22Rv1 (cell line): ENCODE data around the gene JAKMIP3.

Source experiments
- H3K27ac ChIP-seq: fragments of 450-650 bp; 2 replicates; pipeline ENCODE4 v1.5.1; 2017
- ZFX ChIP-seq: fragments of 450-650 bp; IDR thresholded peaks from 2 replicates; pipeline ENCODE4 v1.6.1; 2017; ENCODE audit warnings: antibody characterized with exemption, borderline replicate concordance
- TF ChIP-seq, protein P1 (sequence below): fragments of 450-650 bp; IDR thresholded peaks from 2 replicates; pipeline ENCODE4 v1.5.1; 2017; ENCODE audit warnings: mild to moderate bottlenecking

The JAKMIP3 gene

DNA sequence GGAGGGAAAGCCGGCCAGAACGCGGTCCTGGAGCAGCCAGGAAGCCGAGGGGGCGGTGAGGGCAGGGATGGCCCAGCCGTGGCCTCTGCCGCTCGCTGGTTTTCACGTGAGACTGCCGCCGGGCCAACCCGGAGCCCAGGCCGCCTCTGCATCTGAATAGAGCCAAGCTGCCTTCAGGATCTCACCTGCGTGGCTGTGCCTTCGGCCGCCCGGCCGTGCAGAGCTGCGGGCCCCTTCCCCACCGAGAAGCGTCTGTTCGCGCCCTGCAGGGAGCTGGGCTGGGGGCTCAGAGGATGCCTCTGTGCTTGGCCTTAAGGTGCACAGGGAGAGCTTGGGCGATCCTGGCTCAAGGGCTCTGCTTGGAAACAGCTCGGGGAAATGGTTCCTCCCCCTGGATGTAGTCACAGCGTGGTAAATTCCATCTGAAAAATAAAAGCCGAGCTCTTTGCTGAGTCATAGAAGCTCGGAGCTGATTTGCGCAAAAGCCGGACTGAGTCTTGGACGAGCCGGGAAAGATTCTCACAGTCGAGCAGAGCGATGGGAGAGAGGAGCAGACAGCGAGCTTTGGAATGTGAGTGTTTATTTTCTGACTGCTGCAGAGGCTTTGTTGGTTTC is at the start of gene JAKMIP3:
TSS of gene JAKMIP3 (plus strand) at position 456 of the 615 bp plus-strand sequence. CDS start 38,863 bp downstream, outside the sequence.
- TF ChIP-seq, protein P1, sequence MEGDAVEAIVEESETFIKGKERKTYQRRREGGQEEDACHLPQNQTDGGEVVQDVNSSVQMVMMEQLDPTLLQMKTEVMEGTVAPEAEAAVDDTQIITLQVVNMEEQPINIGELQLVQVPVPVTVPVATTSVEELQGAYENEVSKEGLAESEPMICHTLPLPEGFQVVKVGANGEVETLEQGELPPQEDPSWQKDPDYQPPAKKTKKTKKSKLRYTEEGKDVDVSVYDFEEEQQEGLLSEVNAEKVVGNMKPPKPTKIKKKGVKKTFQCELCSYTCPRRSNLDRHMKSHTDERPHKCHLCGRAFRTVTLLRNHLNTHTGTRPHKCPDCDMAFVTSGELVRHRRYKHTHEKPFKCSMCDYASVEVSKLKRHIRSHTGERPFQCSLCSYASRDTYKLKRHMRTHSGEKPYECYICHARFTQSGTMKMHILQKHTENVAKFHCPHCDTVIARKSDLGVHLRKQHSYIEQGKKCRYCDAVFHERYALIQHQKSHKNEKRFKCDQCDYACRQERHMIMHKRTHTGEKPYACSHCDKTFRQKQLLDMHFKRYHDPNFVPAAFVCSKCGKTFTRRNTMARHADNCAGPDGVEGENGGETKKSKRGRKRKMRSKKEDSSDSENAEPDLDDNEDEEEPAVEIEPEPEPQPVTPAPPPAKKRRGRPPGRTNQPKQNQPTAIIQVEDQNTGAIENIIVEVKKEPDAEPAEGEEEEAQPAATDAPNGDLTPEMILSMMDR = no peak
- TF ChIP-seq ZFX = no peak
- H3K27ac ChIP-seq = no peak within 1 kb of the TSS

GRCh38 chr10:132016514-132016913 is 49.2 kb upstream of the JAKMIP3 start:
- no peak overlapping the region for H3K27ac ChIP-seq
- TF ChIP-seq, protein P1 = no peak
- TF ChIP-seq ZFX = no peak

GRCh38 chr10:132018446-132018845 is 47.3 kb upstream of the JAKMIP3 start:
- TF ChIP-seq, protein P1 = no peak
- TF ChIP-seq ZFX = no peak
- no peak overlapping the region for H3K27ac ChIP-seq

DNA sequence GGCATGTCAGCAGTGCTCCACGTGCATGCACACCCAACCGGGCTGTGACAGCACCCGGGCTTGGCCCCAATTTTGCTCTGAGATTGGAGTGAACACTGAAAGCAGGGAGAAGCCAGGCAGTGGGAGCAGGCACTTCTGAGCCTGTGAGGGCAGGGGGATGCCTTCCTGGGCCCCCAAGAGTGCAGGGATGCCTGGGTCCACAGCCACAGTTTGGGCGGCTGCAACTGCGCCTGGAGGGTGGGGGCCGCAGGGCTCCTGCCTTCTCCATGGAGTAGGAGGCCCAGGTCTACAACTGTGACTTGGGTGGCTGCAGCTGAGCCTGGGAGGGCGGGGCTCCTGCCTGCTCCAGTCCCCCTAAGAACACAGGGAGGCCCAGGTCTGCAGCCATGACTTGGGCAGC is 46.4 kb upstream of the JAKMIP3 start:
- no peak for TF ChIP-seq ZFX
- TF ChIP-seq, protein P1 = no peak
- no peak overlapping the region for H3K27ac ChIP-seq

DNA sequence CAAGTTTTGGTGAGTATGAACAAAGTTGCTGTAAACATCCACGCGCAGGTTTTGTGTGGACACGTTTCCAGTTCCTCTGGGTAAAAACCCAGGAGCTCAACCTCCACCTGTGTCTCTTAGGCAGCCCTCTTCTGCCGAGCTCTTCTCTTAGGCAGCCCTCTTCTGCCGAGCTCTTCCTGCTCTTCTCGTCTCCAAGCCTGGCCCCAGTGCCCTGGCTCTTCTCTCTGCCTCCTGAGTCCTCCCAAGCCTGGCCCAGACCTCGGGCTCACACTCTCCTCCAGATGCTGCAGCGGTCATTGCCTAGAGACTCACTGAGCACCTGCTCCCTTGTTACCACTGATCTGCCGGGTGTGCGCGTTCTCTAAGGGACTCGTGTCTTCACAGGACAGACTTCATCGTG is 45.3 kb upstream of the JAKMIP3 start:
- TF ChIP-seq, protein P1 = no peak
- TF ChIP-seq ZFX = no peak
- no peak overlapping the region for H3K27ac ChIP-seq

- TF ChIP-seq, protein P1 = no peak
- no peak for TF ChIP-seq ZFX
- no peak overlapping the region for H3K27ac ChIP-seq
Observed at GRCh38 chr10:132021046-132021445, 44.7 kb upstream of the JAKMIP3 start.

DNA sequence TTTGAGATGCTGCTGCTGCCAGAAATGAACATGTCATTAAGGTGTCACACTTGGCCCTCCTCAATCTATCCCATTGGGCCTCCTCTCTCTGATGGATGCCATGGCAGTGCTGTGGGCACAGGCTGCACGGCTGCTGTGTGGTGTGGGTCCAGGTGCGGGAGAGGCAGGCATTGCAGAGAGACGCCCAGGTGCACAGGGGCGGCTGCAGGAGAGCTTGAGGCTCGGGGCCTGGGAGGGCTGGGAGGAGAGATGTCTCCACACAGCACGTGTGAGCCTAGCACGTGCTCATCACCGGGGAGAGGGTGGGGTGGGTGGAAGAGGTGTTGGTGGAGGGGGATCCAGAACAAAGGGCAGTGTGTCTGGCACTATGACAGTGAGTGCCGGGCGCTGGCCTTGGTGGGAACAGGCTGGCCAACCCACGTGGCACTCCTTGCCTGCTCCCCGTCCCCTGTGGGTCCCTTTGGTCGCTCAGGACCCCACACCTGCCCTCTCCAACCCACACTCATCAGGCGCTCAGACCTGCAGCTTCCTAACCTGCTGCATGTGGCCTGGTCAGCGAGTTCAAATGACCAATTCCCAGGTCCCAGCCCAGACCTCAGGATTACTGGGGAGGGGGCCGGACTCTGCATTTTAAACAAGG is 44.1 kb upstream of the JAKMIP3 start:
- TF ChIP-seq, protein P1 = no peak
- H3K27ac ChIP-seq = no peak overlapping the region
